Jurkat, Clone E6-1 (cell line): ENCODE data around the gene NCKAP5L.
"Not testable (repeated sequence)": the region's sequence is repeated elsewhere in the genome, so short reads cannot be mapped to it uniquely, and the experiment has no call there.

ENCODE experiments used
- DNase-seq: peaks from one replicate; pipeline ENCODE4 v3.0.0-alpha.2; 2011; ENCODE audit warnings: low read depth, low spot score
- H3K4me3 ChIP-seq: 2 replicates; pipeline ENCODE4 v1.5.1; 2011; ENCODE audit warnings: mild to moderate bottlenecking, low read length, control low read depth, moderate library complexity

NCKAP5L gene

GRCh38 chr12:49865782-49866135 is 37.5 kb upstream of the NCKAP5L start:
- DNase-seq, result no peak
- no peak overlapping the region for H3K4me3 ChIP-seq

GRCh38 chr12:49865109-49865781 is 37.0 kb upstream of the NCKAP5L start:
- no peak for DNase-seq
- H3K4me3 ChIP-seq, result no peak overlapping the region

DNA sequence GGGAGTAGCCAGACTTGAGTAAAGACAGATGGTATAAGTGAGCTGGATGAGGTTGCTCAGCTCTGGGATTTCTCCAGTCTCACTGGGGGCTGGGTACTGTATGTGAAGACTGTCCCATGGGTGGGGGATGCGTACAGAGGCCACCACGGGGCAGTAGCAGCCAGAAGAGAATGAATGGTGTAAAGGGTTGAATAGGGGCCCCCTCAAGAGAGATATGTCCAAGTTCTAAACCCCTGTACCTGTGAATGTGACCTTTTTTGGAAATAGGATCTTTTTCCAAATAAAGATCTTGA is 36.5 kb upstream of the NCKAP5L start:
- DNase-seq, result no peak
- H3K4me3 ChIP-seq, result no peak overlapping the region

DNA sequence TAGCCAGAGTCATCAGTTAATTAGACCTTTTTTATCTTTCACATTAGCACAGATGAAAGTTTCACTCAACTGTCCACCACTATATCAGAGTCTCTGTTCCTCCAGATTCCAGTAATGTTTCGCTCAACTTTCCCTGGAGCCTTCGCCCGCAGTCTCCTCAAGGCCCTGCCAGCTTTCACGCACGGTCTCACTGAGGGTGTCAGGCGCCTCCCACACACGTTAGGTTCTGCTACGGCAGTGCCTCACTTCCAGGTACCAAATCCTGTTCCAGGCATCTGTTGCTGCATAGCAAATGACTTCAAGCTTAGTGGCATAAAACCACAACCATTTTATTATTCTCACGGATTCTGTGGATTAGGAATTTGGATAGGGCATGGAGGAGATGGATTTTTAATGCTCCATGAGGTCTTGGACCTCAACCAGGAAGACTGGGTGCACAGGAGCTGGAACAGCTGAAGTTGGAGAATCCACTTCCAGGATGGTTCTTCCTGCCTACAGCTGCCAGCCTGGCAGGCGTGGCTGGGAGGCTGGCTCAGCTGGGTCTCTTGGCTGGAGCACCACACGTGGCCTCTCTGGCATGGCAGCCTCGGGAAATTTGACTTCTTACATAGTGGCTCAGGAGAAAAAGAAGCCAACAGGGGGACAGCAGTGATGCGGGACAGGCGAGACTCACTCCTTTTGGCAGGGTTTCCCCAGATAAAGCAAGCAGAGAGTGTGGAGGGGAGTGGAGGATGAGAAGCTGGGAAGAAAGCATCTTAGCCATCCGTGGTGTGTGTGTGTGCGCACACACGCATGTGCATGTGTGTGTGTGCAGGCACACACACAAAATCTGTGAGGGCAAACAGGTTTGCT is 36.0 kb upstream of the NCKAP5L start:
- H3K4me3 ChIP-seq, result no peak overlapping the region
- no peak for DNase-seq

DNA sequence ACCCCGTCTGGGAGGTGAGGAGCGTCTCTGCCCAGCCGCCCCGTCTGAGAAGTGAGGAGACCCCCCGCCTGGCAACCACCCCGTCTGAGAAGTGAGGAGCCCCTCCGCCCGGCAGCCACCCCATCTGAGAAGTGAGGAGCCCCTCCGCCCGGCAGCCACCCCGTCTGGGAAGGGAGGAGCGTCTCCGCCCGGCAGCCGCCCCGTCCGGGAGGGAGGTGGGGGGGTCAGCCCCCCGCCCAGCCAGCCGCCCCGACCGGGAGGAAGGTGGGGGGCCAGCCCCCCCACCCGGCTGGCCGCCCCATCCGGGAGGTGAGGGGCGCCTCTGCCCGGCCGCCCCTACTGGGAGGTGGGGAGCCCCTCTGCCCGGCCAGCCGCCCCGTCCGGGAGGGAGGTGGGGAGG is 32.7 kb upstream of the NCKAP5L start:
- DNase-seq, H3K4me3 ChIP-seq: not testable (repeated sequence)

DNA sequence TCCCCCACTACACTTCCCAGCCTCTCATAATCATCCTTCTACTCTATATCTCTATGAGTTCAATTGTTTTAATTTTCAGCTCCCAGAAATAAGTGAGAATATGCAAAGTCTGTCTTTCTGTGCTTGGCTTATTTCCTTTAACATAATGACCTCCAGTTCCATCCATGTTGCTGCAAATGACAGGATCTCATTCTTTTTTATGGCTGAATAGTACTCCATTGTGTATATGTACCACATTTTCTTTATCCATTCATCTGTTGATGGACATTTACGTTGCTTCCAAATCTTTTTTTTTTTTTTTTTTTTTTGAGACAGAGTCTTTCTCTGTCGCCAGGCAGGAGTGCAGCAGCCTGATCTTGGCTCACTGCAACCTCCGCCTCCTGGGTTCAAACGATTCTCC is 27.7 kb upstream of the NCKAP5L start:
- H3K4me3 ChIP-seq, DNase-seq: not testable (repeated sequence)

DNA sequence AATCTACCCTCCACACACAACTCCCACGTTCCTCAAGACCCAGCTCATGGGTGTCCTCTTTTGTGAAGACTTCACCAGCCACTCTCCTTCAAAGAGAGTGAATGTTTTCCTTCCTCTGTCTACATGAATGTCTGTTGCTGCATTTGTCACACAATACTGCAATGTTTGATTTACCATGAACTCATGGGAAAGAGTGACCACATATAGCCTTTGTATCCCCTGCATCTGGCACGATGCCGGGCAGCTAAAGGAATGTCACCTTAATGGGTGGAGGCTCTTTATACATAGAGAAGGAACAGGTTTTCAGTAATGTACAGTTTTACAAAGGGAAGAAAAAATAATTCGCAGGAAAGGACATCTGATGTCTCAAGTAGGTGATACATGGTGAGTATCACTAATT is 26.8 kb upstream of the NCKAP5L start:
- no peak for DNase-seq
- H3K4me3 ChIP-seq, result no peak overlapping the region

DNA sequence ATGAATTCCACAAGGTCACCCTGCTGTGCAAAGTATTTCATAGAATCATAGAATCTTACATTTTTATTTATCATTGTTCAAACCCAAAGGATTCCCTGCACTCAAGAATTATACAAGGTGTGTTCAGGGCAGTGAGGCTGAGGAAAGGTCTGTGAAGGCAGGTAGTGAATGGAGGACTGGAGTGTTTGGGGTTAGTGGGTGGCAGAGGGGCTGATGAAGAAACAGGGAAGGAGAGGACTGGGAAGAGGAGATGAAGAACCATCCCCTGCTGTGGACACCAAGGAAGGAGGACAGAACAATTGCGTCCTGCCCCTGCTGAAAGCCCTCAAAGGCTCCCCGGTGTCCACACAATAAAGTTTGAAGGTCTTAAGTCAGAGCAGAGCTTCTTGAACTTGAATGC is 25.5 kb upstream of the NCKAP5L start:
- H3K4me3 ChIP-seq, result no peak overlapping the region
- no peak for DNase-seq

DNA sequence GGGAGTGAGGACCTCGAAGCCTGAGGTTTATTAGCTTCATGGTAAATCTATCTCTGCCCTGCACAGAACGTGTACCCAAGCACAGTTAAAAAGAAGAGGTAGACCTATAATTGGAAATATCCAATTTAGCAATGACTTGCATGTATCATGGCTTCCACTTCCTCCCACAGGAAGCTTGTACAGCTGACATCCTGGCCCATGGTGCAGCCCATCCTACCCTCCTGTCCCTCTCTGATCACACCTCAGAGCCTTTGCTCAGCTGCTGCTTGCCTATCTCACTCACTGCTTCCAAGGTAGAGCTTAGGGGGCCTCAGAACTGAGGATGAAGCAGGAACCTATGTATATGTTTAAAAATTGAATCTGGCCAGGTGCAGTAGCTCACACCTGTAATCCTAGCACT is 18.9 kb upstream of the NCKAP5L start:
- H3K4me3 ChIP-seq, result no peak overlapping the region
- peak; percentile 46 for DNase-seq

- H3K4me3 ChIP-seq, result no peak overlapping the region
- DNase-seq, result no peak
Measured at GRCh38 chr12:49846032-49846431, 17.8 kb upstream of the NCKAP5L start.

DNA sequence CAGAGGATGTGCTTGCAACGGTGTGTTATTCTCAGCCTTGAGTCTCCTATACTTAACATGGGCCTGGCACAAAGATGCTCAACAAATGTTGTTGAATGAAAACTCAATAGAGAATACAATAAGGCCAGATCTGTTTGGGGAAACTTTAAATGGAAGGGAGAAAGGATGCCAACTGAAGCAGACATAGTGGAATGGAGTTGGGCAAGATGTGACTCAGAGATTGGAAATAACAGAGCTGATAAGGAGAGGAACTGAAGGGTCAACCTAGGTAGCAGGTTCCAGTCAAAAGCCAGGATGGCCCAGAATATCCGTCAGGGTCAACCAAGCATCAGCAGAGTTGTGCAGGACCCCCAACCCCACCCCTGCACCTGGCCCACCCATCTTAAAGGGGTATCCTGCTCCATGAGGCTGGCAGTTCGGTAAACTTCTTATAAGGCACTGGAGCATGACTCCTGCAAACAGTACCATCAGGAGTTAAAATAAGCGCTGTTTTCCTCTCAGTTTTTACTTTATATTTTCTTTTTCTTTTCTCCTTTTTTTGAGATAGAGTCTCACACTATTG is 15.7 kb upstream of the NCKAP5L start:
- no peak overlapping the region; the same call in 1 of the 2 replicates for H3K4me3 ChIP-seq
- DNase-seq, result no peak

DNA sequence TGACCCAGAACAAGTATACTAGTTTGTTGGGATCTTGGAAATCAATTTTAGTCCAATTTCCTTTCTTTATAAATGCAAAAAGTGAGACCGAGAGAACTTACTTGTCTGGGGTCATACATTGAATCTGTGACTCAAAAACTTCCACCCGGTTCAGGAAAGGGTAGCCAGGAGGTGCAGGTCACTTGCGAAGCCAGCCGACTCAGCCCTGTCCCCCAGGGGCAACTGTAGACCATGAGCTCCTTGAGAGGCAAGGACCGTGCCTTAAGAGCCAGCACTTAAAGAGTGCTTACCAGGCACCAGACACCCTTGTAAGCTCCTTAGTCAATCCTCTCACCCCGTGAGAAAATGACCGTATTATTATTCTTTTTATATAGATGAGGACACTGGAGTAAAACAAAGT is 15.2 kb upstream of the NCKAP5L start:
- peak overlapping the region; percentile 97 for H3K4me3 ChIP-seq
- DNase-seq, result no peak

DNA sequence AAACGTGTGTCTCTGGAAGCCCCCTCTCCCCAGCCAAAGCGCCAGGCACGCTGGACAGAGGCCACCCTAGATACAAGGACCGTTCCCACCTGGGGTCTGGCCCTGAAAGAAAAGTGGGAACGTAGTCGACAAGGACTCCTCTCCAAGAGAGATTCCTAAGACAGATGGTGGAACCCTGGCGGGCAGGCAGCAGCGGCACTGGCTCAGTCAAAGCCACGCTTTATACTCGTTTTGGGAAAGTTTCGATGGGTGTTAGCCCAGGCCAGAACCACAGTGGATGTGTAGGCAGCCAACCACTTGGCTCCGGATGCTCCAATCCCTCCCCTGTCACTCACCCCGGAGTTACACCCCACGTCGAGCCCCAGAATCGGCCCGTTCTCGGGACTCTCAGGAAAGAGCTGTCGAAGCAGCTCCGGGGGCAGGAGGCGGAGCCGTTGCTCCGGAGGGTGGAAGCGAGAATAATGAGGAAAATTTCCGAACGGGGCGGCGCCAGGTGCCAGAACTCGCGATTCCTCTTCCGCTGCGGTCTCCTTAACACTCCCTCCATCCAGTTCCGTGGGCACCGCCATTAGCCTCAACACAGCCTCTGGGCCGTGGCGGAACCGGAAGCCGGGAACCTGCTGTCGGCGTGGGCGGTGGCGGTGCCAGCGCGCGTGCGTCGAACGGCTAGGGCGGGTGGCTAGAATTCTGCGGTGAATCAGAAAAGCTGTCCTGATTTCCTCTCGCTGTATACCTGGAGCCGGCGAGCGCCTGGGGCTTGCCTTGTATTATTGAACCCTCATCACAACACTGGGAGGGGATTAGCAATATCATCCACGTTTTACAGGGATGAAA is 14.5 kb upstream of the NCKAP5L start, which contains the start of gene BCDIN3D:
Gene BCDIN3D, minus strand, starts transcription at position 588 of the 834 bp plus-strand sequence. Its CDS starts 19 bp downstream, at position 569.
- peak; percentile 82 for DNase-seq

GRCh38 chr12:49838973-49839633 is 10.9 kb upstream of the NCKAP5L start:
- peak; percentile 59 for DNase-seq
- H3K4me3 ChIP-seq, result no peak overlapping the region

More for the DNA sequence above, 14.5 kb upstream of the NCKAP5L start, which contains the start of gene BCDIN3D:
- H3K4me3 ChIP-seq, result peak within 1 kb of the TSS; percentile 97

- no peak for DNase-seq
- H3K4me3 ChIP-seq, result no peak overlapping the region
Measured at GRCh38 chr12:49832836-49833421, 4.7 kb upstream of the NCKAP5L start.

GRCh38 chr12:49831717-49832116 is 3.5 kb upstream of the NCKAP5L start:
- H3K4me3 ChIP-seq, result no peak overlapping the region
- no peak for DNase-seq

DNA sequence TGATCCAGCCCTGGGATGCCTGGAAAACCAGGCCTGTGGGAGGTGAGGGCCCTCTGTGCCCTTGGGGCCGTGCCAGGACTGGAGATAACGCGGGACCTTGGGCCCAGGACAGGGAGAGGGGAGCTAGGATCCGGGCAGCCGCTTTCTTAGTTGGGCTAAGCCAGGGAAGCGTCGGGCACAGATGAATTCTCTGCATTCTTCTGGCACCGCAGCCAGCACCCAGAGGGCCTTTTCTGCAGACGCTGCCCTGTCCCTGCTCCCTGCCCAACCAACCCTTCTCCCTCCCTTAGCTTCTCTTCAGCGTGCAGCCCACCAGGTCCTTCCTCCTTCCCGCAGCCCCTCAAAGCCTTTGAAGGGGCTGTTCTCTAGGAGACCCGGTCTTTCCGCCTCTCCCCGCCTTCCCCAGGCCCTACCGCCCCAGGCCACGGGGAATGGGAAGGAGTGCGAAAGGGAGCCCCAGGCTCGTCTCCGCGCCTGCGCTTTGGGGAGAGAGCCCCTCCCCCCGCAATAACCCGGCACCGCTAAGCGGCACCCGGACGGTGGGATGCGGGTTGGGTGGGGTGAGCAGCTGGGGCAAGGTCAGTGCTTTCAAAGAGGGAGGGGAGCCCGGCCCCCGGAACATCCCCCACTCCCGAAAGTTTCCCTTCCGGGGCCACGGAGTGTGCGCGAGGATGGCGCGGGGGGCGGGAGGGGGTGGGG is 663 bp downstream of the NCKAP5L start:
- DNase-seq, result peak; percentile 53
- H3K4me3 ChIP-seq, result peak overlapping the region; percentile 70

DNA sequence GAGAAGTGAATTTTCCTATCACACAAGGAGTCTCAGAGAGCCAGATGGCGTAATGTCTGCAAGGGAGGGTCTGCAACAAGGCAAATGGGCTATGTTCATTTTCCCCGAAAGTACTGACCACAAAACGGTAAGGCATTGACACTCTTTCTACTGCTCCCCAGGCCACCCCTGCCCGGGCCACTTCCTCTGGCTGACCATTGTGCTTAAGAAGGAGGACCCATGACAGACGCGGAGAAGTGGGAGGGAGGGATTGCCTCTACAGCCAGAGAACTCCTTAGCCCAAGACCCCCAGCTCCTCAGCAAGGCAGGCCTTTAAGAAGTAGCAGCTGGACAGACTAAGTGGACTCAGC is 1.2 kb downstream of the NCKAP5L start:
- H3K4me3 ChIP-seq, result peak overlapping the region; percentile 70
- no peak for DNase-seq
